SK-N-MC (cell line): ENCODE measurements around the gene SNX30.

Experiments used
- EZH2 ChIP-seq: fragments of 200-600 bp; sonication (generic); IDR thresholded peaks from one replicate; pipeline ENCODE4 v1.6.1; 2017; ENCODE audit warnings: antibody characterized with exemption
- FOXP2 ChIP-seq: optimal IDR thresholded peaks from 2 replicates; pipeline ENCODE3; 2011; ENCODE audit warnings: mild to moderate bottlenecking, moderate library complexity; ENCODE audit not compliant: insufficient read depth; ENCODE audit errors: extremely low read length, control extremely low read depth
- POLR2AphosphoS5 ChIP-seq: IDR thresholded peaks from 2 replicates; pipeline ENCODE4 v1.6.1; 2012; ENCODE audit warnings: mild to moderate bottlenecking, low read depth, low read length, borderline replicate concordance

DNA sequence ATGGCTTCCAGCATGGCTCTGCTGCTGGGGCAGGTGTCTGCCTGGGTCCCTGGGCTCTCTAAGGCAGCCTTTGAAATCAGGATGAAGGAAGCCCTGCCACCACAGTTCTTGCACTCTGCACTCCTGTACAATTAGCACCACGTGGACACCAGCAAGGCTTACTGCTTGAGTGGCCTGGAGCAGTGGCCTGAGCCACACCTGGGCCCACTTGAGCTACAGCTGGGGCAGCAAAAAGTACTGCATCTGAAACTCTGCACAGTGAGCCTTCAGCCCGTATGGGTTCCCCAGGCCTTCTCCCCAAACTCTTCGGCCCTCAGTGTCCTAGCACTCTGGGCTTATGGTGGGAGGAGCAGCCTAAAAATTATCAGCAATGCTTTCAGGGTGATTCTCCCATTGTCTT is 24.6 kb upstream of the SNX30 start:
- TF ChIP-seq EZH2 (no peak), POLR2AphosphoS5 (no peak), FOXP2 (no peak)
